WTC11 (cell line): ENCODE data around the gene DIAPH1. TPM values are rescaled to one million over a fixed set of nuclear protein-coding genes. Genes with fewer than 3 reads are reported as not detected.
A peak's percentile ranks its signal among the peaks of the same experiment; 100 is the strongest.

ENCODE experiments used
- ATAC-seq: fragments of 200-7000 bp; cut with Tn5 transposase; 2 replicates; pipeline ENCODE4 v1.10.0; 2021; ENCODE audit warnings: mild to moderate bottlenecking, moderate library complexity
- CTCF ChIA-PET: fragments of 300-600 bp; sonication (Branson Sonifier 250); formaldehyde crosslinking; loops from one replicate; lab custom pipeline; 2021; ENCODE audit warnings: antibody characterized with exemption; lab: Charles Lee
- POLR2A ChIA-PET: fragments of 350-600 bp; sonication (Branson Sonifier 250); formaldehyde crosslinking; loops from one replicate; lab custom pipeline; 2021; ENCODE audit warnings: antibody characterized with exemption; lab: Charles Lee
- DNase-seq: peaks from one replicate; pipeline ENCODE4 v3.0.0; 2021; ENCODE audit warnings: low spot score
- H3K27ac Mint-ChIP-seq: 2 replicates; pipeline ENCODE4 v1.8.0; 2021; ENCODE audit warnings: mixed read lengths
- H3K27me3 Mint-ChIP-seq: 2 replicates; pipeline ENCODE4 v1.8.0; 2021; ENCODE audit warnings: low read depth, mild to moderate bottlenecking, moderate library complexity, mixed read lengths
- H3K36me3 Mint-ChIP-seq: 2 replicates; pipeline ENCODE4 v1.8.0; 2021; ENCODE audit warnings: mixed read lengths
- H3K4me1 Mint-ChIP-seq: 2 replicates; pipeline ENCODE4 v1.8.0; 2022; ENCODE audit warnings: mixed read lengths
- H3K4me3 Mint-ChIP-seq: 2 replicates; pipeline ENCODE4 v1.8.0; 2021; ENCODE audit warnings: mild to moderate bottlenecking, moderate library complexity, mixed read lengths
- H3K9me3 Mint-ChIP-seq: 2 replicates; pipeline ENCODE4 v1.8.0; 2021; ENCODE audit warnings: mixed read lengths
- CTCF ChIP-seq: fragments of 200-600 bp; IDR thresholded peaks from 2 replicates; pipeline ENCODE4 v1.8.0; 2022; ENCODE audit warnings: antibody characterized with exemption
- ESRRA ChIP-seq: sonication (generic); formaldehyde crosslinking; IDR thresholded peaks from 2 replicates; pipeline ENCODE4 v1.8.1; 2022; ENCODE audit warnings: mild to moderate bottlenecking, missing genetic modification reagents, borderline replicate concordance
- ETV6 ChIP-seq: sonication (generic); formaldehyde crosslinking; IDR thresholded peaks from 2 replicates; pipeline ENCODE4 v1.8.1; 2022; ENCODE audit warnings: mild to moderate bottlenecking, missing genetic modification reagents
- FOXK1 ChIP-seq: sonication (generic); formaldehyde crosslinking; IDR thresholded peaks from 2 replicates; pipeline ENCODE4 v1.8.0; 2022; ENCODE audit warnings: mild to moderate bottlenecking, moderate library complexity, missing genetic modification reagents
- JAZF1 ChIP-seq: fragments of 250-450 bp; sonication (Bioruptor Pico); IDR thresholded peaks from 2 replicates; pipeline ENCODE4 v1.9.0; 2021; ENCODE audit warnings: moderate library complexity, mild to moderate bottlenecking, inconsistent platforms
- NR2C2 ChIP-seq: sonication (generic); formaldehyde crosslinking; IDR thresholded peaks from 2 replicates; pipeline ENCODE4 v1.8.0; 2022; ENCODE audit warnings: mild to moderate bottlenecking, missing genetic modification reagents
- OVOL2 ChIP-seq: fragments of 250-450 bp; sonication (Bioruptor Pico); IDR thresholded peaks from 2 replicates; pipeline ENCODE4 v1.9.0; 2021; ENCODE audit warnings: mild to moderate bottlenecking, borderline replicate concordance
- RELA ChIP-seq: sonication (generic); formaldehyde crosslinking; IDR thresholded peaks from 2 replicates; pipeline ENCODE4 v1.8.1; 2022; ENCODE audit warnings: missing genetic modification reagents, mild to moderate bottlenecking, borderline replicate concordance
- USF1 ChIP-seq: sonication (generic); formaldehyde crosslinking; IDR thresholded peaks from 2 replicates; pipeline ENCODE4 v1.8.0; 2022; ENCODE audit warnings: mild to moderate bottlenecking, missing genetic modification reagents
- ZNF121 ChIP-seq: sonication (generic); formaldehyde crosslinking; IDR thresholded peaks from 2 replicates; pipeline ENCODE4 v1.8.0; 2023; ENCODE audit warnings: missing genetic modification reagents
- ZNF396 ChIP-seq: fragments of 250-450 bp; sonication (Bioruptor Pico); IDR thresholded peaks from 2 replicates; pipeline ENCODE4 v1.8.0; 2021; ENCODE audit warnings: mild to moderate bottlenecking, moderate library complexity, borderline replicate concordance
- total RNA-seq: library from RNA; stranded (reverse); gene quantifications from 3 replicates; pipeline ENCODE4 v1.2.3, GENCODE V29; 2021
- TF ChIP-seq, protein P1 (sequence below): sonication (generic); formaldehyde crosslinking; IDR thresholded peaks from 2 replicates; pipeline ENCODE4 v1.8.0; 2022; ENCODE audit warnings: mild to moderate bottlenecking, missing genetic modification reagents
- TF ChIP-seq, protein P2 (sequence below): fragments of 250-450 bp; sonication (Bioruptor Pico); IDR thresholded peaks from 2 replicates; pipeline ENCODE4 v1.9.0; 2021; ENCODE audit warnings: mild to moderate bottlenecking

Gene DIAPH1
- total RNA-seq, 1 experiment from 2014 or later = 109 TPM

- TF ChIP-seq, protein P1, sequence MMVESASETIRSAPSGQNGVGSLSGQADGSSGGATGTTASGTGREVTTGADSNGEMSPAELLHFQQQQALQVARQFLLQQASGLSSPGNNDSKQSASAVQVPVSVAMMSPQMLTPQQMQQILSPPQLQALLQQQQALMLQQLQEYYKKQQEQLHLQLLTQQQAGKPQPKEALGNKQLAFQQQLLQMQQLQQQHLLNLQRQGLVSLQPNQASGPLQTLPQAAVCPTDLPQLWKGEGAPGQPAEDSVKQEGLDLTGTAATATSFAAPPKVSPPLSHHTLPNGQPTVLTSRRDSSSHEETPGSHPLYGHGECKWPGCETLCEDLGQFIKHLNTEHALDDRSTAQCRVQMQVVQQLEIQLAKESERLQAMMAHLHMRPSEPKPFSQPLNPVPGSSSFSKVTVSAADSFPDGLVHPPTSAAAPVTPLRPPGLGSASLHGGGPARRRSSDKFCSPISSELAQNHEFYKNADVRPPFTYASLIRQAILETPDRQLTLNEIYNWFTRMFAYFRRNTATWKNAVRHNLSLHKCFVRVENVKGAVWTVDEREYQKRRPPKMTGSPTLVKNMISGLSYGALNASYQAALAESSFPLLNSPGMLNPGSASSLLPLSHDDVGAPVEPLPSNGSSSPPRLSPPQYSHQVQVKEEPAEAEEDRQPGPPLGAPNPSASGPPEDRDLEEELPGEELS (CRISPR knock-in tag) = no peak
- TF ChIP-seq JAZF1 (CRISPR knock-in tag) = no peak
- TF ChIP-seq RELA = no peak
These were observed 59.3 kb downstream of the DIAPH1 start (continued) for GRCh38 chr5:141559461-141559860.

GRCh38 chr5:141558150-141558549 is 60.6 kb downstream of the DIAPH1 start:
- no peak for DNase-seq
- H3K27me3 Mint-ChIP-seq = no peaks in the 10 kb centered on the region
- TF ChIP-seq, protein P2, sequence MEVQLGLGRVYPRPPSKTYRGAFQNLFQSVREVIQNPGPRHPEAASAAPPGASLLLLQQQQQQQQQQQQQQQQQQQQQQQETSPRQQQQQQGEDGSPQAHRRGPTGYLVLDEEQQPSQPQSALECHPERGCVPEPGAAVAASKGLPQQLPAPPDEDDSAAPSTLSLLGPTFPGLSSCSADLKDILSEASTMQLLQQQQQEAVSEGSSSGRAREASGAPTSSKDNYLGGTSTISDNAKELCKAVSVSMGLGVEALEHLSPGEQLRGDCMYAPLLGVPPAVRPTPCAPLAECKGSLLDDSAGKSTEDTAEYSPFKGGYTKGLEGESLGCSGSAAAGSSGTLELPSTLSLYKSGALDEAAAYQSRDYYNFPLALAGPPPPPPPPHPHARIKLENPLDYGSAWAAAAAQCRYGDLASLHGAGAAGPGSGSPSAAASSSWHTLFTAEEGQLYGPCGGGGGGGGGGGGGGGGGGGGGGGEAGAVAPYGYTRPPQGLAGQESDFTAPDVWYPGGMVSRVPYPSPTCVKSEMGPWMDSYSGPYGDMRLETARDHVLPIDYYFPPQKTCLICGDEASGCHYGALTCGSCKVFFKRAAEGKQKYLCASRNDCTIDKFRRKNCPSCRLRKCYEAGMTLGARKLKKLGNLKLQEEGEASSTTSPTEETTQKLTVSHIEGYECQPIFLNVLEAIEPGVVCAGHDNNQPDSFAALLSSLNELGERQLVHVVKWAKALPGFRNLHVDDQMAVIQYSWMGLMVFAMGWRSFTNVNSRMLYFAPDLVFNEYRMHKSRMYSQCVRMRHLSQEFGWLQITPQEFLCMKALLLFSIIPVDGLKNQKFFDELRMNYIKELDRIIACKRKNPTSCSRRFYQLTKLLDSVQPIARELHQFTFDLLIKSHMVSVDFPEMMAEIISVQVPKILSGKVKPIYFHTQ (CRISPR knock-in tag) = no peak
- TF ChIP-seq OVOL2 (CRISPR knock-in tag) (no peak), ETV6 (no peak), ESRRA (CRISPR knock-in tag) (no peak), USF1 (CRISPR knock-in tag) (no peak), JAZF1 (CRISPR knock-in tag) (no peak), ZNF121 (CRISPR knock-in tag) (no peak), ZNF396 (CRISPR knock-in tag) (no peak)
- ChIA-PET POLR2A (interaction anchor here (1.0 to 2.4 kb wide), 4 partner anchors 33 to 238 kb away, joined by 3 to 11 read pairs (median 4); partner anchors contain the start of genes PCDHGA10 and TAF7), CTCF (interaction anchor here (0.7 to 4.3 kb wide), 47 partner anchors 9 to 1374 kb away, joined by 3 to 60 read pairs (median 5); partner anchors contain the start of genes DIAPH1, PCDHB10, PCDHB13 and PCDHB14)
- H3K36me3 Mint-ChIP-seq = peaks cover 7% of the 10 kb centered on the region
- peak overlapping the region; percentile 61 for H3K4me3 Mint-ChIP-seq
- H3K27ac Mint-ChIP-seq = peak overlapping the region; percentile 97
- peaks cover 38% of the 10 kb centered on the region for H3K4me1 Mint-ChIP-seq
- no peak; the same call in 1 of the 2 replicates for ATAC-seq
- H3K9me3 Mint-ChIP-seq = no peaks in the 10 kb centered on the region

DNA sequence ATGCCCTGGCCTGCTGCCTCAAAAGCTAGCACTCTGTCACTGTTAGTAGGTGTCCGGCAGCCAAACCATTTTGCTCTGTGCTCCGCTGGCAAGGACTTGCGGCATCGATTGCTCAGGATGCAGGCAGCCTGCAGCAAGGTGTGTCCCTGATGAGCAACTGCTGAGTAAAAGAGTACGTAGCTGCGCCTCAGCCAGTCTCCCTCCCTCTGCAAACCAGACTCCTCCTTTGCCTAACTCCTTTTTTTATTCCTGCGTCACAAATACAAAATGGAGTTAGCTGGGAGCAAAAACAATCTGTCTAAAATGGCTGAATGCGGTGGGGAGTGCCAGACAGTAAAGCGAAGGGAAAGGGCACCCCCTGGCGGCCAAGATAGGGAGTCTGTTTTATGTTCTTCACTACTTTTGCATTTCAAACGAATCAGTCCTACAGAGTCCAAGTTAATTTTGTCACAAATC is 61.1 kb downstream of the DIAPH1 start:
- CTCF ChIA-PET = interaction anchor here (0.7 to 4.3 kb wide), 52 partner anchors 10 to 1373 kb away, joined by 3 to 60 read pairs (median 5); partner anchors contain the start of genes DIAPH1, HDAC3, PCDHB10 and PCDHB13
- peak; percentile 85 for DNase-seq
- peak; percentile 57 for ATAC-seq
- peak overlapping the region; percentile 61 for H3K4me3 Mint-ChIP-seq
- H3K27ac Mint-ChIP-seq = peak overlapping the region; percentile 97
- H3K27me3 Mint-ChIP-seq = no peaks in the 10 kb centered on the region
- H3K9me3 Mint-ChIP-seq = no peaks in the 10 kb centered on the region
- H3K4me1 Mint-ChIP-seq = peaks cover 38% of the 10 kb centered on the region
- H3K36me3 Mint-ChIP-seq = peaks cover 9% of the 10 kb centered on the region
- TF ChIP-seq NR2C2 (CRISPR knock-in tag) (no peak), CTCF (peak; percentile 92), FOXK1 (0 out of 2 replicates have a peak, but pooled peaks have one; percentile 23), ETV6 (0 out of 2 replicates have a peak, but pooled peaks have one; percentile 5)
- POLR2A ChIA-PET = interaction anchor here (1.0 to 2.4 kb wide), 4 partner anchors 33 to 238 kb away, joined by 3 to 11 read pairs (median 4); partner anchors contain the start of genes PCDHGA10 and TAF7
